ENCODE data around the gene KLHL11.
"Not testable (repeated sequence)": the region's sequence is repeated elsewhere in the genome, so short reads cannot be mapped to it uniquely, and the experiment has no call there.

KLHL11 gene

DNA sequence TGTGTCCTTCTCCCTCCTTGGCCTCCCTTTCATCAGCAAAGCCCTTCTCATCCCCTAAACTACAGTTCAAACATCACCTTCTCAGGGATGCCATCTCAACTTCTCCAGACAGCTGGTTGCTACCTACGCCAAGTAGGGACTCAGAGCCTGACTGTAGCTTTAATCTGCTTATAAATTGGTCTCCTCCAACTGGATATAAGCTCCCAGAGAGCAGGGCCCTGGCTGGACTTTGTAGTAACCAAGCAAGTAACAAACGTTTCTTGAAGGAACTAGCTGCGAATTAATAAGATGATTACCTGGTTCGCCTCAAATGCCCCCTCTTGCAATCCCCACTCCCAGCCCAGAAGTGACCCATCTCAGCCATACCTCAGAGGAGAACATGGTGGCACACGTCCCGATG lies 17.5 kb upstream of the KLHL11 start:
- H3K36me3 ChIP-seq (ENCODE audit: control insufficient read depth in 1 of 2, insufficient read depth in 2 of 2, low read length in 2 of 2): peaks cover 57 to 78% of the 10 kb centered on the region in 2 donors
- no peak overlapping the region for H3K27ac ChIP-seq (ENCODE audit: low read length)

DNA sequence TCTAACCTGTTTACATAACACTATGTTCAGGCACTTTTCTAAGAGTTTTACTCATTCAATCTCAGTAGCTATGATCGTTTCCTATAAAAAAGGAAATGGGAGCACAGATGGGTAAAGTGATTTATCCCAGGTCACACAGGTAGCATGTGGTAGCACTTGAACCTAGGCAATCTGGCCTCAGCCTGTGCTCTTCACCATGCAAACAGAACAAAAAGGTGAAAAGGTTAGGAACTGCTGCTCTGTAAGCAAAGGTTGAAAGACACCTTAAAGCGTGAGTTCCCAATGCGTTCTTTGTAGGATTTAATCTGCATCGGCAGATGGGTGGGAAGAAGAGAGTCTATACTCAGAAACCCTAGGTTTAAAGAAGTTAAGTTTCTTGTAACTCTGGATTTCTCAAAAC lies 14.9 kb upstream of the KLHL11 start:
- Histone ChIP-seq H3K36me3 (ENCODE audit: control insufficient read depth in 1 of 2, insufficient read depth in 2 of 2, low read length in 2 of 2) (peaks cover 35 to 58% of the 10 kb centered on the region in 2 donors), H3K4me1 (ENCODE audit: control insufficient read depth in 1 of 2, insufficient read depth in 2 of 2, low read length in 2 of 2) (no peaks in the 10 kb centered on the region), H3K27me3 (ENCODE audit: low read depth, low read length) (no peaks in the 10 kb centered on the region), H3K9me3 (ENCODE audit: control insufficient read depth in 1 of 2, low read length in 2 of 2) (no peaks in the 10 kb centered on the region), H3K4me3 (ENCODE audit: low read depth in 1 of 2, low read length in 2 of 2) (no peak overlapping the region), H3K27ac (ENCODE audit: low read length) (no peak overlapping the region)

More for the DNA sequence above, 17.5 kb upstream of the KLHL11 start:
- H3K4me3 ChIP-seq (ENCODE audit: low read depth in 1 of 2, low read length in 2 of 2): no peak overlapping the region
- no peaks in the 10 kb centered on the region for H3K4me1 ChIP-seq (ENCODE audit: control insufficient read depth in 1 of 2, insufficient read depth in 2 of 2, low read length in 2 of 2)
- H3K9me3 ChIP-seq (ENCODE audit: control insufficient read depth in 1 of 2, low read length in 2 of 2): no peaks in the 10 kb centered on the region
- H3K27me3 ChIP-seq (ENCODE audit: low read depth, low read length): no peaks in the 10 kb centered on the region

DNA sequence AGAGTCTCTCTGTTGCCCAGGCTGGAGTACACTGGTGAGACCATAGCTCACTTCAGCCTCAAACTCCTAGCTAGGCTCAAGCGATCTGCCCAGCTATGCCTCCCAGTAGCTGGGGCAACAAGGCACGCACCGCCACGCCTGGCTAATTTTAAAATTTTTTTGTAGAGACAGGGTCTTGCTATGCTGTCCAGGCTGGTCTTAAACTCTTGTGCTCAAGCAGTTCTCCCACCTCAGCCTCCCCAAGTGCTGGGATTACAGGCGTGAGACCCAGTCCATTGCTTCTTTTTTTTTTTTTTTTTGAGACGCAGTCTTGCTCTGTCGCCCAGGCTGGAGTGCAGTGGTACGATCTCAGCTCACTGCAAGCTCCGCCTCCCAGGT lies 9.1 kb upstream of the KLHL11 start:
- H3K36me3 ChIP-seq (ENCODE audit: control insufficient read depth in 1 of 2, insufficient read depth in 2 of 2, low read length in 2 of 2): peaks cover 33 to 68% of the 10 kb centered on the region in 2 donors
- not testable (repeated sequence) for H3K4me1 ChIP-seq (ENCODE audit: control insufficient read depth in 1 of 2, insufficient read depth in 2 of 2, low read length in 2 of 2)

DNA sequence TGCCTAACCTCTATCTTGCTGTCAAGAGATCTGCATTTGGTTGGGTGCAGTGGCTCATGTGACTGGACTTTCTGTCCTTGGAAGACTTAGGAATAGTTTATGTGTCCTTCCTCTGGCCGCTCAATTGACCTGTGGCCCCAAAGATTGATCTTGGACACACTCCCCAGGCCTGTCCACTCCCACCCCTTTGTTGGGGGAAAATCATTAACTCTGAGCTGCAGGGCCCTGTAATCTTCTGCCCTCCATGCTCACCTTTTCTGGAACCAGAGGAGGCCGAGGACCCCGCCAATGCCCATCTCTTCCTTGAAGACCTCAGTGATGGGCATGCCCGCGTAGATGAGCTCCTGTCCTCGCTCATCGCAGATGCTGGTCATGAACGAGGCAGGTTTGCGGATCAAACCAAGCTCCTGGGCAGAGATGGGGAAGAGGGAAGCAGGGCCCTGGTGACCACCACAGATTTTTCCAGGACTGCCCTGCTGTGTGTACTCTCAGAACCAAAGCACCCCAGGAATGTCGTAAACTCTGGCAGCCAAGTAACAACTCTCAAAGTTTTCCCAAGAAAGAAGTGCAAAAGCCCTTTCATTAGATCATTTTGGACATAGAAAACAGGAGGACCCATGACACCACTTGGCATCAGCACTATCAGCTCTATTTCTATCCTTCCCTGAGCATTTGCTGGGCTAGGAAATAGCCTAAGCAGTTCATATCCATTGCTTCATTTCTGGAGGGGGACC lies 8.5 kb upstream of the KLHL11 start:
- no peak overlapping the region for H3K27ac ChIP-seq (ENCODE audit: low read length)
- H3K36me3 ChIP-seq (ENCODE audit: control insufficient read depth in 1 of 2, insufficient read depth in 2 of 2, low read length in 2 of 2): peaks cover 30 to 68% of the 10 kb centered on the region in 2 donors
- H3K4me3 ChIP-seq (ENCODE audit: low read depth in 1 of 2, low read length in 2 of 2): no peak overlapping the region

More for the DNA sequence above, 9.1 kb upstream of the KLHL11 start:
- H3K27me3 ChIP-seq (ENCODE audit: low read depth, low read length); H3K27ac ChIP-seq (ENCODE audit: low read length); H3K9me3 ChIP-seq (ENCODE audit: control insufficient read depth in 1 of 2, low read length in 2 of 2); H3K4me3 ChIP-seq (ENCODE audit: low read depth in 1 of 2, low read length in 2 of 2): not testable (repeated sequence)

DNA sequence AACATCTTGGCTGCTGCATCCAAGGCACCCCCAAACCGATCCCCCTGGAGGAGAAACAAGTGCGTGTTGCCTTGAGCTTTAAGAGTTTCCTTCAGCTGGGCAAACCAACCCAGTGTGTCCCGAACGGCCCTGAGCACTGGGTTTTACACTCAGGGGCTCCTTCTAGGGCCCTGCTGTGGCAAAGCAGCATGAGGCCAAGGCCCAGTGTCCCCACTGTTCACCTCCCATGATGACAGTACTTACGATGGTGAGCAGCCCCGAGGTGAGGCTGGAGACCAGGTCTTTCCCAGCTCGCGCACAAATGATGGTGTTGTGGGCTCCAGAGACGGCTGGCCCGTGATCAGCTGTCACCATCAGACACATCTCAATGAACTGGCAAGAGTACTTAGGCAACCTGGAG lies 6.6 kb upstream of the KLHL11 start:
- Histone ChIP-seq H3K27ac (ENCODE audit: low read length) (no peak overlapping the region), H3K27me3 (ENCODE audit: low read depth, low read length) (no peaks in the 10 kb centered on the region), H3K9me3 (ENCODE audit: control insufficient read depth in 1 of 2, low read length in 2 of 2) (no peaks in the 10 kb centered on the region), H3K4me1 (ENCODE audit: control insufficient read depth in 1 of 2, insufficient read depth in 2 of 2, low read length in 2 of 2) (no peaks in the 10 kb centered on the region), H3K4me3 (ENCODE audit: low read depth in 1 of 2, low read length in 2 of 2) (no peak overlapping the region), H3K36me3 (ENCODE audit: control insufficient read depth in 1 of 2, insufficient read depth in 2 of 2, low read length in 2 of 2) (peaks cover 28 to 64% of the 10 kb centered on the region in 2 donors)

More for the DNA sequence above, 8.5 kb upstream of the KLHL11 start:
- Histone ChIP-seq H3K4me1 (ENCODE audit: control insufficient read depth in 1 of 2, insufficient read depth in 2 of 2, low read length in 2 of 2) (no peaks in the 10 kb centered on the region), H3K27me3 (ENCODE audit: low read depth, low read length) (no peaks in the 10 kb centered on the region), H3K9me3 (ENCODE audit: control insufficient read depth in 1 of 2, low read length in 2 of 2) (no peaks in the 10 kb centered on the region)

DNA sequence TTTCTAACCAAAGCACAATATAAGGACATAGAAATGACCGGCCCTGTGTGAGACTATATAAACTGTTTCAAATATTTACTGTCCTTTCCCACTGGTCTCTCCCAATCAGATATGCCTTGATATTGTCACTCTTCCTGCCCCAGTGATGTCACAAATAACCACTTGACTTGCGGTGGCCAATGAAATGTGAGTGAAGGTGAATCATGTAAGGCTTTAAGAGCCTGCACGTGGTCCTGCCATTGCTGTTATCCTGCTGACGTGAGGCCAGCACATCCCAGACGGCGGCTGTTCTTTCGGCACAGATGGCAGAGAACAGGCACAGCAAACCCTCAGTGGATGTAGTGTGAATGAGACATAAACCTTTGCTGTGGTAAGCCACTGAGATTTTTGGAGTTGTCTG lies 5.4 kb upstream of the KLHL11 start:
- H3K4me3 ChIP-seq (ENCODE audit: low read depth in 1 of 2, low read length in 2 of 2): no peak overlapping the region
- peaks cover 28 to 64% of the 10 kb centered on the region in 2 donors for H3K36me3 ChIP-seq (ENCODE audit: control insufficient read depth in 1 of 2, insufficient read depth in 2 of 2, low read length in 2 of 2)
- no peaks in the 10 kb centered on the region for H3K9me3 ChIP-seq (ENCODE audit: control insufficient read depth in 1 of 2, low read length in 2 of 2)
- no peaks in the 10 kb centered on the region for H3K4me1 ChIP-seq (ENCODE audit: control insufficient read depth in 1 of 2, insufficient read depth in 2 of 2, low read length in 2 of 2)
- H3K27ac ChIP-seq (ENCODE audit: low read length): no peak overlapping the region
- no peaks in the 10 kb centered on the region for H3K27me3 ChIP-seq (ENCODE audit: low read depth, low read length)

DNA sequence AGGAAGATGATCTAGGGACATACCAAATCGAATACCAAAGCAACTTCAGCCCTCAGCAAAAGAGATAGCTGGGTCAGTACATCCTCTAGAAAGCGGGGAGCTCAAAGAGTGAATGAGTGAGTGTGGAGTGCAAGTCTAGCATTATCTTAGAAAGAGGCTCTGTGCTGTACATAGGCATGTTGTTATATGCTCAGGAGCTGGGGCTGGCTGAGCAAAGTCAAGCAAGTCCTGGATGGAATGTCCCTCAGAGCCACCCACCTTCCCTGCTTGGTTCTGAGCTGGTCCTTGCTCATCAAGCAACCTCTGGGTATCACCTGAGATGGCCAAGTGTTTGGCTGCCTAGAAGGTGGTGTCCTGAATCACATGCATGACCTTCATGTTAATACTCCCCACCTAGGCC lies 4.9 kb upstream of the KLHL11 start:
- no peaks in the 10 kb centered on the region for H3K27me3 ChIP-seq (ENCODE audit: low read depth, low read length)
- H3K4me3 ChIP-seq (ENCODE audit: low read depth in 1 of 2, low read length in 2 of 2): no peak overlapping the region
- no peak overlapping the region for H3K27ac ChIP-seq (ENCODE audit: low read length)
- H3K4me1 ChIP-seq (ENCODE audit: control insufficient read depth in 1 of 2, insufficient read depth in 2 of 2, low read length in 2 of 2): no peaks in the 10 kb centered on the region
- peaks cover 28 to 64% of the 10 kb centered on the region in 2 donors for H3K36me3 ChIP-seq (ENCODE audit: control insufficient read depth in 1 of 2, insufficient read depth in 2 of 2, low read length in 2 of 2)
- H3K9me3 ChIP-seq (ENCODE audit: control insufficient read depth in 1 of 2, low read length in 2 of 2): no peaks in the 10 kb centered on the region

DNA sequence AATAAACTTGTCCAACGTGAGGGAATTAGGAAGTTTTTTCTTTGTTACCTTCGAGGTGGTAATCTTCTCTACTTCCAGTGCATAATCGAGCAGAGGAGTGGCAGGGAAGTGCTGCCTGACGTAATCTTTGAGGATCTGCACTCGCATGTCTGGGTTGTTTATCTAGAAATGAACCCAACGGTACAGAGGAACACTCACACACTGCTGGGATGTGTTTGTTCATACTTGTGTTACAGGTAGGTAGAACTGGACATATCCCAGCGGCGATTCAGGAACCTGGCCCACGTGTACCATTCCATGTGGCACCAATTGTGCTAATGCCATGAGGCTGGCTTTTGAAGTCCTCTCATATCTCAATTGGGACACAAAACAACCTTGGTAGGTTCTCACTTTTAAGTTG lies 4.2 kb upstream of the KLHL11 start:
- no peaks in the 10 kb centered on the region for H3K27me3 ChIP-seq (ENCODE audit: low read depth, low read length)
- H3K4me3 ChIP-seq (ENCODE audit: low read depth in 1 of 2, low read length in 2 of 2): no peak overlapping the region
- peaks cover 28 to 64% of the 10 kb centered on the region in 2 donors for H3K36me3 ChIP-seq (ENCODE audit: control insufficient read depth in 1 of 2, insufficient read depth in 2 of 2, low read length in 2 of 2)
- no peak overlapping the region for H3K27ac ChIP-seq (ENCODE audit: low read length)
- no peaks in the 10 kb centered on the region for H3K9me3 ChIP-seq (ENCODE audit: control insufficient read depth in 1 of 2, low read length in 2 of 2)
- no peaks in the 10 kb centered on the region for H3K4me1 ChIP-seq (ENCODE audit: control insufficient read depth in 1 of 2, insufficient read depth in 2 of 2, low read length in 2 of 2)

DNA sequence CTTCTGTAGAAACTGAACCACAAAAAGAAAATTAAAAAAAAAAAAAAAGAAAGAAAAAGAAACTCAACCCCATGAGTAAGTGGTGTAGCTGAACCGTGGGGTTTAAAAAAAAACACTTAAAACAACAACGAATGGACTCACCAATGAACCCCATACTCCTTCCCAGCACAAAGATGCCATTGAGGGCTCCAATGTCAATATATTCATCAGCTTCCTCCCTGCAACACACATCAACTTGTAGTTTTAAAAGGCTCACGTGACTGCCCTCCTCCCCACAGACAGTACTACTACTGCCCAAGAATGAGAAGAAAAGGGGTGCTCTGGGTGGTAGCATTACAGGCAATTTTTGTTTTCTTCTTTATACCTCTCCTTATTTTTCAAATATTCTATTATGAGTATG lies 3.3 kb upstream of the KLHL11 start:
- Histone ChIP-seq H3K27ac (ENCODE audit: low read length) (no peak overlapping the region), H3K4me1 (ENCODE audit: control insufficient read depth in 1 of 2, insufficient read depth in 2 of 2, low read length in 2 of 2) (peaks cover 3 to 5% of the 10 kb centered on the region in 2 donors), H3K27me3 (ENCODE audit: low read depth, low read length) (no peaks in the 10 kb centered on the region), H3K36me3 (ENCODE audit: control insufficient read depth in 1 of 2, insufficient read depth in 2 of 2, low read length in 2 of 2) (peaks cover 23 to 56% of the 10 kb centered on the region in 2 donors), H3K4me3 (ENCODE audit: low read depth in 1 of 2, low read length in 2 of 2) (no peak overlapping the region), H3K9me3 (ENCODE audit: control insufficient read depth in 1 of 2, low read length in 2 of 2) (no peaks in the 10 kb centered on the region)

DNA sequence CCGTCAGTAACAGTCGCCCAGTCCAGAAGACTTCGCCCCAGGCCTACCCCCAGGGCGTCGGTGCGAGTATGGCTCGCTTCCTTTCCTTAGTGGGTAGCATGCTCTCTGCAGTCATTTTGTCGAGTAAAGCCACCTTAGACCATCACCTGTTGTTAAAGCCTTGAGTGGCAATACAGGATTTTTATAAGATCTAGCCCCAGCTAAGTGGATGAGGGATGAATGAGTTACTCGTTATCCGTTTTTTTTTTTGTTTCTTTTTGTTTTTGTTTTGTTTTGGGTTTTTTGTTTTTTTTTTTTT lies 322 bp upstream of the KLHL11 start:
- Histone ChIP-seq H3K4me1 (ENCODE audit: control insufficient read depth in 1 of 2, insufficient read depth in 2 of 2, low read length in 2 of 2) (peaks cover 3 to 15% of the 10 kb centered on the region in 2 donors), H3K9me3 (ENCODE audit: control insufficient read depth in 1 of 2, low read length in 2 of 2) (no peaks in the 10 kb centered on the region), H3K4me3 (ENCODE audit: low read depth in 1 of 2, low read length in 2 of 2) (peak overlapping the region in 1 of 2 donors; percentile 84), H3K27ac (ENCODE audit: low read length) (no peak overlapping the region), H3K36me3 (ENCODE audit: control insufficient read depth in 1 of 2, insufficient read depth in 2 of 2, low read length in 2 of 2) (peaks cover 14 to 27% of the 10 kb centered on the region in 2 donors), H3K27me3 (ENCODE audit: low read depth, low read length) (no peaks in the 10 kb centered on the region)

DNA sequence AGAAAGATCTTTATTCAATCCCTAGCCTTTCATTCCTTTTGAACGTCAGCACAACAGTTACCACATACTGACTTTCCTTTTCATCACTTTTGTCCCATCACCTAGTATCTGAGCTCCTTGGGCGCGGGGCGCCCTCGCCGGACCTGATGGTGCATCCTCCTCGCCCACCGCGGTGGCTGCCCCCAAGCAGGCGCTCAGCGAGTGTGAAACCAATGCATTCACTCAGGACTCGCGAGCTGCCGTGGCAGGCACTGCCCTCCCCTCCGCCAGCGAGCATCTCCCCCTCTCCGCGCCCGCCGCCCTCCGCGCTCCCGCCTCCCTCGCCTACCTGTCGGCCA lies 756 bp downstream of the KLHL11 start:
- Histone ChIP-seq H3K4me1 (ENCODE audit: control insufficient read depth in 1 of 2, insufficient read depth in 2 of 2, low read length in 2 of 2) (peaks cover 3 to 19% of the 10 kb centered on the region in 2 donors), H3K27ac (ENCODE audit: low read length) (peak overlapping the region; percentile 14)

More for the DNA sequence above, 756 bp downstream of the KLHL11 start:
- no peaks in the 10 kb centered on the region for H3K9me3 ChIP-seq (ENCODE audit: control insufficient read depth in 1 of 2, low read length in 2 of 2)
- no peaks in the 10 kb centered on the region for H3K27me3 ChIP-seq (ENCODE audit: low read depth, low read length)
- peaks cover 7 to 16% of the 10 kb centered on the region in 2 donors for H3K36me3 ChIP-seq (ENCODE audit: control insufficient read depth in 1 of 2, insufficient read depth in 2 of 2, low read length in 2 of 2)
- H3K4me3 ChIP-seq (ENCODE audit: low read depth in 1 of 2, low read length in 2 of 2): peak overlapping the region; percentile 84 to 92

Data from muscle layer of duodenum (tissue), 2 donors.